CD8-positive, alpha-beta memory T cell (primary cell): Measurements from ENCODE around the gene LYRM9. TPM values are rescaled to one million over a fixed set of nuclear protein-coding genes. Genes with fewer than 3 reads are reported as not detected.
"Not testable (repeated sequence)": the region's sequence is repeated elsewhere in the genome, so short reads cannot be mapped to it uniquely, and the experiment has no call there.

ENCODE experiments used
- CTCF ChIA-PET: fragments of 350-600 bp; sonication (Branson Sonifier 250); formaldehyde crosslinking; loops from one replicate; lab custom pipeline; 2021; ENCODE audit warnings: antibody characterized with exemption; lab: Charles Lee
- POLR2A ChIA-PET: fragments of 350-600 bp; sonication (Branson Sonifier 250); formaldehyde crosslinking; loops from one replicate; lab custom pipeline; 2021; ENCODE audit warnings: antibody characterized with exemption; lab: Charles Lee
- DNase-seq, 5 donors: peaks; one replicate each; pipeline versions ENCODE4 v3.0.0 to v3.0.0-alpha.2; 2020 to 2022; ENCODE audit warnings: mixed read lengths in 1 of 5
- H3K27ac ChIP-seq: one replicate; pipeline ENCODE4 v1.7.0; 2013; ENCODE audit warnings: low read depth, mild to moderate bottlenecking, low read length, moderate library complexity
- H3K27me3 ChIP-seq: 2 replicates; pipeline ENCODE4 v1.7.0; 2013; ENCODE audit warnings: low read length, mild to moderate bottlenecking; ENCODE audit not compliant: insufficient read depth, poor library complexity, severe bottlenecking
- H3K36me3 ChIP-seq: 2 replicates; pipeline ENCODE4 v1.7.0; 2013; ENCODE audit warnings: mild to moderate bottlenecking, low read length, moderate library complexity; ENCODE audit not compliant: insufficient read depth
- H3K4me1 ChIP-seq: 2 replicates; pipeline ENCODE4 v1.7.0; 2013; ENCODE audit warnings: mild to moderate bottlenecking, low read length, moderate library complexity; ENCODE audit not compliant: insufficient read depth
- H3K4me3 ChIP-seq: 2 replicates; pipeline ENCODE4 v1.7.0; 2013; ENCODE audit warnings: mild to moderate bottlenecking, low read length
- H3K9me3 ChIP-seq: 2 replicates; pipeline ENCODE4 v1.7.0; 2013; ENCODE audit warnings: mild to moderate bottlenecking, low read length
- H3K27ac Mint-ChIP-seq, 8 donors: one replicate each; pipeline ENCODE4 v1.8.0; 2020 to 2021; ENCODE audit warnings: mixed read lengths in 8 of 8, mild to moderate bottlenecking in 6 of 8, inconsistent platforms in 3 of 8, moderate library complexity in 3 of 8
- H3K27me3 Mint-ChIP-seq, 2 donors: one replicate each; pipeline ENCODE4 v1.8.0; 2020 to 2021; ENCODE audit warnings: mixed read lengths in 2 of 2, mild to moderate bottlenecking in 1 of 2, moderate library complexity in 1 of 2
- H3K36me3 Mint-ChIP-seq, 3 donors: one replicate each; pipeline ENCODE4 v1.8.0; 2020 to 2021; ENCODE audit warnings: mixed read lengths in 3 of 3, inconsistent platforms in 1 of 3, mild to moderate bottlenecking in 1 of 3
- H3K4me1 Mint-ChIP-seq, 3 donors: one replicate each; pipeline ENCODE4 v1.8.0; 2020 to 2021; ENCODE audit warnings: mixed read lengths in 3 of 3, inconsistent platforms in 1 of 3, mild to moderate bottlenecking in 1 of 3
- H3K4me3 Mint-ChIP-seq, 7 donors: one replicate each; pipeline ENCODE4 v1.8.0; 2020 to 2021; ENCODE audit warnings: mixed read lengths in 7 of 7, mild to moderate bottlenecking in 6 of 7, moderate library complexity in 4 of 7, inconsistent platforms in 2 of 7
- H3K9me3 Mint-ChIP-seq, 5 donors: one replicate each; pipeline ENCODE4 v1.8.0; 2020 to 2022; ENCODE audit warnings: mixed read lengths in 5 of 5, mild to moderate bottlenecking in 3 of 5, moderate library complexity in 2 of 5, inconsistent platforms in 1 of 5
- polyA plus RNA-seq: library from polyadenylated mRNA; unstranded; fragments of 300-500 nt; fragmentation: Illumina TruSeq; gene quantifications from one replicate; pipeline ENCODE4 v1.2.3, GENCODE V29; 2021
- total RNA-seq, 2 experiments: library from RNA; stranded (reverse); gene quantifications; one replicate each; pipeline ENCODE4 v1.2.3, GENCODE V29; 2021

LYRM9 gene
- total and polyA plus RNA-seq, 3 experiments from 2014 or later = 2.5 to 11.1 (median 3.4) TPM

- no peaks in the 10 kb centered on the region for H3K27me3 ChIP-seq
- Mint-ChIP-seq H3K9me3 (no peaks in the 10 kb centered on the region), H3K4me1 (peaks cover 6 to 7% (median 7%) of the 10 kb centered on the region in 3 donors), H3K36me3 (no peaks in the 10 kb centered on the region), H3K27ac (no peak overlapping the region), H3K27me3 (no peaks in the 10 kb centered on the region), H3K4me3 (no peak overlapping the region)
- CTCF ChIA-PET = no interaction called here
- POLR2A ChIA-PET = no interaction called here
- no peaks in the 10 kb centered on the region for H3K4me1 ChIP-seq
- no peak overlapping the region for H3K27ac ChIP-seq
- H3K36me3 ChIP-seq = no peaks in the 10 kb centered on the region
- no peaks in the 10 kb centered on the region for H3K9me3 ChIP-seq
- no peak for DNase-seq
- no peak overlapping the region for H3K4me3 ChIP-seq
Observed at GRCh38 chr17:27840688-27841087, 52.5 kb downstream of the LYRM9 start.

GRCh38 chr17:27840406-27840678 lies 52.8 kb downstream of the LYRM9 start:
- POLR2A ChIA-PET, H3K36me3 ChIP-seq, H3K9me3 ChIP-seq, H3K4me1 Mint-ChIP-seq, H3K4me3 ChIP-seq, H3K27me3 ChIP-seq, H3K36me3 Mint-ChIP-seq, CTCF ChIA-PET, H3K4me3 Mint-ChIP-seq, H3K27ac Mint-ChIP-seq, H3K27ac ChIP-seq, H3K9me3 Mint-ChIP-seq, H3K27me3 Mint-ChIP-seq, DNase-seq, H3K4me1 ChIP-seq: not testable (repeated sequence)

- H3K36me3 Mint-ChIP-seq, H3K9me3 Mint-ChIP-seq, H3K4me1 ChIP-seq, H3K4me3 Mint-ChIP-seq, H3K27ac Mint-ChIP-seq, H3K36me3 ChIP-seq, CTCF ChIA-PET, H3K4me3 ChIP-seq, H3K27ac ChIP-seq, H3K27me3 Mint-ChIP-seq, DNase-seq, H3K4me1 Mint-ChIP-seq, POLR2A ChIA-PET, H3K9me3 ChIP-seq, H3K27me3 ChIP-seq: not testable (repeated sequence)
Observed at GRCh38 chr17:27839571-27840405, 53.4 kb downstream of the LYRM9 start.

- DNase-seq, H3K27ac ChIP-seq, H3K27ac Mint-ChIP-seq, H3K4me1 ChIP-seq, H3K36me3 Mint-ChIP-seq, POLR2A ChIA-PET, H3K4me1 Mint-ChIP-seq, H3K4me3 Mint-ChIP-seq, H3K9me3 Mint-ChIP-seq, H3K4me3 ChIP-seq, CTCF ChIA-PET, H3K9me3 ChIP-seq, H3K27me3 Mint-ChIP-seq, H3K27me3 ChIP-seq, H3K36me3 ChIP-seq: not testable (repeated sequence)
Observed at GRCh38 chr17:27838607-27839006, 54.6 kb downstream of the LYRM9 start.

GRCh38 chr17:27837769-27838168 lies 55.4 kb downstream of the LYRM9 start:
- H3K27ac Mint-ChIP-seq, H3K4me1 Mint-ChIP-seq, H3K4me1 ChIP-seq, POLR2A ChIA-PET, DNase-seq, CTCF ChIA-PET, H3K27ac ChIP-seq, H3K4me3 ChIP-seq, H3K36me3 ChIP-seq, H3K36me3 Mint-ChIP-seq, H3K27me3 Mint-ChIP-seq, H3K9me3 ChIP-seq, H3K27me3 ChIP-seq, H3K4me3 Mint-ChIP-seq, H3K9me3 Mint-ChIP-seq: not testable (repeated sequence)

GRCh38 chr17:27836651-27837050 lies 56.5 kb downstream of the LYRM9 start:
- Mint-ChIP-seq H3K4me3 (no peak overlapping the region), H3K27me3 (no peaks in the 10 kb centered on the region), H3K4me1 (no peaks in the 10 kb centered on the region), H3K9me3 (peaks cover 0 to 2% (median 0%) of the 10 kb centered on the region in 5 donors), H3K36me3 (peaks cover 0 to 3% (median 3%) of the 10 kb centered on the region in 3 donors), H3K27ac (no peak overlapping the region)
- no peak overlapping the region for H3K4me3 ChIP-seq
- H3K4me1 ChIP-seq = no peaks in the 10 kb centered on the region
- H3K9me3 ChIP-seq = no peaks in the 10 kb centered on the region
- no peaks in the 10 kb centered on the region for H3K36me3 ChIP-seq
- no peak overlapping the region for H3K27ac ChIP-seq
- DNase-seq = no peak
- no peaks in the 10 kb centered on the region for H3K27me3 ChIP-seq
- POLR2A ChIA-PET = no interaction called here
- CTCF ChIA-PET = no interaction called here

- Mint-ChIP-seq H3K4me1 (no peaks in the 10 kb centered on the region), H3K4me3 (no peak overlapping the region), H3K36me3 (peaks cover 0 to 3% (median 3%) of the 10 kb centered on the region in 3 donors), H3K27me3 (no peaks in the 10 kb centered on the region), H3K9me3 (peaks cover 0 to 2% (median 0%) of the 10 kb centered on the region in 5 donors), H3K27ac (no peak overlapping the region)
- H3K4me1 ChIP-seq = no peaks in the 10 kb centered on the region
- ChIA-PET CTCF (interaction anchor here (1.6 kb wide), 1 partner anchor 9 kb away, joined by 4 read pairs; no protein-coding TSS in a partner anchor), POLR2A (no interaction called here)
- no peak overlapping the region for H3K4me3 ChIP-seq
- H3K27ac ChIP-seq = no peak overlapping the region
- DNase-seq = no peak
- no peaks in the 10 kb centered on the region for H3K9me3 ChIP-seq
- H3K27me3 ChIP-seq = no peaks in the 10 kb centered on the region
- H3K36me3 ChIP-seq = no peaks in the 10 kb centered on the region
Observed at GRCh38 chr17:27834571-27834970, 58.6 kb downstream of the LYRM9 start.

- no peak overlapping the region for H3K4me3 ChIP-seq
- POLR2A ChIA-PET = no interaction called here
- no peaks in the 10 kb centered on the region for H3K9me3 ChIP-seq
- no peak overlapping the region for H3K27ac ChIP-seq
- no peaks in the 10 kb centered on the region for H3K4me1 ChIP-seq
- Mint-ChIP-seq H3K27me3 (peaks cover 0 to 2% of the 10 kb centered on the region in 2 donors), H3K4me1 (no peaks in the 10 kb centered on the region), H3K4me3 (no peak overlapping the region), H3K36me3 (peaks cover 0 to 3% (median 3%) of the 10 kb centered on the region in 3 donors), H3K27ac (no peak overlapping the region), H3K9me3 (peaks cover 0 to 2% (median 0%) of the 10 kb centered on the region in 5 donors)
- DNase-seq = no peak
- no peaks in the 10 kb centered on the region for H3K27me3 ChIP-seq
- CTCF ChIA-PET = interaction anchor here (1.6 kb wide), 1 partner anchor 11 kb away, joined by 4 read pairs; no protein-coding TSS in a partner anchor
- H3K36me3 ChIP-seq = no peaks in the 10 kb centered on the region
Observed at GRCh38 chr17:27832831-27833230, 60.3 kb downstream of the LYRM9 start.
